ENCODE data around the gene EID2B. TPM values are rescaled to one million over a fixed set of nuclear protein-coding genes. Genes with fewer than 3 reads are reported as not detected.
A peak's percentile ranks its signal among the peaks of the same experiment; 100 is the strongest.

The EID2B gene
- polyA plus RNA-seq, 2 of the 4 experiments (the other 2 are of a cell fraction): 9.3 to 10.9 TPM

GRCh38 chr19:39506944-39507714 lies 25.5 kb downstream of the EID2B start (continued):
- TF ChIP-seq FOSL2 (IDR thresholded peaks at IDR 0.05) (no peak), FOSL2 (CRISPR knock-in tag; IDR thresholded peaks at IDR 0.05) (no peak), MAFK (IDR thresholded peaks at IDR 0.05; ENCODE audit: partially characterized antibody) (no peak), MAZ (IDR thresholded peaks at IDR 0.05; ENCODE audit: borderline replicate concordance, low read depth, low read length) (no peak), HDAC2 (IDR thresholded peaks at IDR 0.05) (no peak; the same call in 1 of the 2 replicates), JUNB (IDR thresholded peaks at IDR 0.05) (no peak), HOXB5 (CRISPR knock-in tag; IDR thresholded peaks at IDR 0.05) (peak; percentile 95), USF2 (IDR thresholded peaks at IDR 0.05) (peak; percentile 61), MYC (IDR thresholded peaks at IDR 0.05; ENCODE audit: borderline replicate concordance, low read length) (peak; percentile 84; the same call in 1 of the 2 replicates), KDM1A (IDR thresholded peaks at IDR 0.05; ENCODE audit: low read depth) (no peak), MAX (IDR thresholded peaks at IDR 0.05) (peak; percentile 100), ATOH8 (CRISPR knock-in tag; IDR thresholded peaks at IDR 0.05; ENCODE audit: low read depth) (peak; percentile 97), ZC3H11A (IDR thresholded peaks at IDR 0.05) (no peak), HOXB13 (CRISPR knock-in tag; IDR thresholded peaks at IDR 0.05; ENCODE audit: low read depth) (peak; percentile 95), ZSCAN20 (CRISPR knock-in tag; IDR thresholded peaks at IDR 0.05) (peak; percentile 80; the same call in 1 of the 2 replicates), RFX5 (IDR thresholded peaks at IDR 0.05) (peak; percentile 68; the same call in 1 of the 2 replicates), RCOR1 (IDR thresholded peaks at IDR 0.05; ENCODE audit: low read depth, low read length) (no peak), RAD21 (conservative IDR thresholded peaks at IDR 0.05 in 1 of 2, IDR thresholded peaks at IDR 0.05 in 1 of 2) (no peak), CTCF (IDR thresholded peaks at IDR 0.05) (no peak), ZNF302 (CRISPR knock-in tag; IDR thresholded peaks at IDR 0.05) (no peak; the same call in 1 of the 2 replicates), HMGXB4 (CRISPR knock-in tag; IDR thresholded peaks at IDR 0.05; ENCODE audit: borderline replicate concordance) (no peak), FOXS1 (CRISPR knock-in tag; IDR thresholded peaks at IDR 0.05) (peak; percentile 20), HEYL (CRISPR knock-in tag; IDR thresholded peaks at IDR 0.05) (no peak)
